Stimulated activated naive CD4-positive, alpha-beta T cell treated with Interleukin-2 at 50 U/mL for 16 hours (primary cell): ENCODE data around the gene TBC1D24.
A peak's percentile ranks its signal among the peaks of the same experiment; 100 is the strongest.

Source experiments
- DNase-seq: peaks from one replicate; lab custom pipeline; 2025; lab: John Stamatoyannopoulos, UW

The TBC1D24 gene

DNA sequence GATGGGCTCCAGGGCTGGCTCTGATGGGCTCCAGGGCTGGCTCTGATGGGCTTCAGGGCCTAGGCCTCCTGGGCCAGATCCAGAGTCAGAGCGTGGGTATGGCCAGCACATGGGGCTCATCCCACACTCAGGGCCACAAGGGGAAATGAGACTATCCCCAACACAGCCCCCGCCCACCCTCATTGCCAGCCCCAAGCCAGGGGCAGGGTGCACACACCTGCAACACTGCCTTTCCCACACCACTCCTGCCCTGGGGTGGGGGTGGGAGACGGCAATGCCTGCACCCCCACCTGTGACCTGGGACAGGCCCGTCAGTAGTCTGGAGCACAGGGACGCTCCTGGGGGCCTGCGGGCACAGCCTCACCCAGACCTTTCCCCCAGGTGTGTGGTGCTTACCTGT lies 24.5 kb downstream of the TBC1D24 start:
- no peak for DNase-seq

DNA sequence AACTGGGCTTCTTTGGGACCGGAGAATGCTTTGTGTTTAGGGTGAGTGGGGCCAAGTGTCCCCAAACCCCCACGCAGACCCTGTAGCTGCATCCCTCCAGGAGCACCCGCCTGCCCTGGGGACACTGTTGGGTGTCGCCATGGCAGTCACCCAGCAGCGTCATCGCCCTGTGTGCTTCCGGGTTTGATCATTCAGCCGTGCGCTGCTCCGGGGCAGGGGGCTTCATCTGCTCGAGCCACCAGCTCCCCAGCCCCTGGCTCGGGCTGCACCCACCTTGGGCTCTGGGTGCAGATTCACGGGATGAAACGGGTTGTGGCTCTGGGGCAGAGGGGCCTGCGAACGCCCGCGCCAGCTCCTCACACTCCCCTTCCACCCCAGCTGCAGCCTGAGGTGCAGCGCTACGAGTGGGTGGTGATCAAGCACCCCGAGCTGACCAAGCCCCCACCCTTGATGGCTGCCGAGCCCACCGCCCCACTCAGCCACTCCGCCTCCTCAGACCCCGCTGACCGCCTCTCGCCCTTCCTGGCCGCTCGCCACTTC lies 25.0 kb downstream of the TBC1D24 start:
- DNase-seq, result no peak

DNA sequence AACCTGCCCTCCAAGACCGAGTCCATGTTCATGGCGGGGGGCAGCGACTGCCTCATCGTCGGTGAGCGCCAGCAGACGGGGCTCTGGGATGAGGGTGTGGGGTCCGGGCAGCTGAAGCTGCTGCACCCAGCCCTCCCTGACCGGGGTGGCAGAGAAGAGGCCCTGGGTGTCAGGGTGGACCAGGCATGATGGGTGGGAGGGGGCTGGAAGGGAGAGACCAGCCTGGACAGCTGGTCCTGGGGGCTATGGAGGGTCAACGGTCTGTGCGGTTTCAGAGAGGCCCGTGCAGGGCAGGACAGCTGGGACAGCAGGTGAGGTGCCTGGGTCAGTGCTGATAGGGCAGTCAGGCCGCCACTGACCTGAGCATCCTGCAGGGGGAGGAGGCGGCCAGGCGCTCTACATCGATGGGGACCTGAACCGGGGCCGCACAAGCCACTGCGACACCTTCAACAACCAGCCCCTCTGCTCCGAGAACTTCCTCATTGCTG lies 25.5 kb downstream of the TBC1D24 start:
- DNase-seq, result no peak

DNA sequence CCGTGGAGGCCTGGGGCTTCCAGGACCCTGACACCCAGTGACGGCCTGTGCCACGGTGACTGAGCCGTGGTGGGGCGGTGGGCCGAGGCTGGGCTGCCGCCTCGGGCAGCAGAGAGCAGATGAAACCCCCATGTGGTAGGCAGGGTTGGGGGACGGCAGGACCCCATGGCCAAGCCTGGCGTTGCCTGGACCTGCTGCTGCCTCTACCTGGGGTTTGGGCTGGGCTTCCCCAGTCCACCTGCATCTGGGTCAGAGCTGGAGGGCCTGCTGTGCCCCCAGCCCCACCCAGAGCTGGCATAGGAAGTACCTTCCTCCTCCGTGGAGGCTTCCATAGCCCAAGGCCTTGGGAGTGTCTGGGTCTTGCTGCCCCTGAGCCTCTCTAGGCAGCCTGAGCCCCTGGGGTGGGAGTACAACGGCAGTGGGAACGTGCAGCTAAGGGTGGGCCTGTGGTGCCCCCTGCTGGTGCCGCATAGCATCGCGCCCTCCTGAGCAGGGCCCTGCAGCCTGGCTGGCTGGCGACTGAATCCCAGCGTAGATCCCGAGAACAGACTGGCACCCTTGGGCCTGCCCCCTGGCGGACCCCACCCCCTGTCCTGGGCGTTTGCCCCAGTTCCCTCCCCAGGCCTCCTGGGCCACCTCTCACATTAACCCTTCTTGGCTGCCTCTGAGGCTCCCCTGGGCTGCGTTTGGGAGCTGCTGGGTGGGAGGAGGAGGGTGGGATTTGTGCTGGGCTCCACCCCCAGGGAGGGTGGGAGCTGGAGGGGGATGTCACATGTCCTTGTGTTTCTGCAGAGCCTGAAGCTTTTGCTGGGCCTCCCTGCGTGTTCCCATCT lies 26.2 kb downstream of the TBC1D24 start:
- DNase-seq, result peak; percentile 68

DNA sequence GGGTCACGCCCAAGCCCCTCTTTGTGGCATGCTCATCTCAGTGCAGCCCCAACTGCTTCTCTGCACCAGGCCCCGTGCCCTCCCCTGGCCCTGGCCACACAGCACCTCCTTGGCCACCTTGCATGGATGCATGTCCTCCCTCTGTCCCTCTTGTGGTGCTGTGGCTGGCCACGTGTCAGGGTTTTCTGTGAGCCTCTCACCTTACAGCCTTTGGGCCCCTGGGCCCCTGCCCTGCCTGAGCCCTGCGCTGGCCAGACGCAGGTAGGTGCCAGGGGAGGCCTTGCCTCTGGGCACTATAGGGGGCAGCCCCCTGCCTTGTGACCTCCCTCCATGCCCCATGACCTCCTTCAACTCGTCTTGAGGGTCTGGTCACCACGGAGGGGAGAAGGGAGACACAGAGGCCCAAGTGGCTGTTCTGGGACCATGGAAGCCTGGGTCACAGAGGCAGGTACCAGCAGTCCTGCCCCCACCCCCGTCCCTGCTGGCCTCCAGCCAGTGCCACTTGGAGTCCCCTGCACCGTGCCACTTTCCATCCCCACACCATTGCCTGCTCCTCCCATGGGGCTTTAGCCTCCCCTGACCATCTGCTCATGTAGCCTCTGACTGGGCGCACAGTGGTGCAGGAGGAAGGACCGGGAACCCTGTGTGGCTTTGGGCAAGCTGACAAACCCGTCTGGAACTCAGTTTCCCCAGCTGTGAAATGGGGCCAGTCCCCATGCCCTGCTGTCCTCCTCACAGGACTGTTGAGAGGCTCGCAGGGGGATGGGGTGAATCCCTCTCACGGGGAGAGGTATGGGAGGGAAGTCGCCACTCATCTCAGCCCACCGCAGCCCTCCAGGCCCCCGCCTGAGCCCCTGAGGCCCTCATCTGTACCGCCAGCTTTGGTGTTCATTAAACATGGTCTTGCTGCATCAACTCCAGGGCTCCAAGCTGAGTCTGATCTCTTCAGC lies 27.3 kb downstream of the TBC1D24 start:
- DNase-seq, result no peak

DNA sequence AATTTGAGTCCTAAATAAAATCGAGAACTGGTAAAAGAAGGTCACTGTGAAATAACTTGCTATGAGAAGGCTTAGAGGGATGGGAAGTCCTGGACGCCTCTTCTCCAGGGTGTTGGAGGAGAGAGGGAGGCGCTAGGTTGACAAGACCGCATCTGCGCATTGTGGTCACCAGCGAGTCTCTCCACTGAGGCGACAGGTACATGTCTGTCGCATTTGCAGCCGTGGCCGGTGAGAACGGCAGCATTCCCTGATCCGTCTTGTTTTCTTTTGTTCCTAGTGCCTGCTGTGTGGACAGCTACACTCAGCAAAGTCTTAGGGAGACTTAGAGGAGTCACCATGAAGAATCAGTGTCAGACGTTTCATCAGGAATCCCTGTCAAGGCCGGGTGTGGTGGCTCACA lies 30.8 kb downstream of the TBC1D24 start:
- DNase-seq, result no peak

DNA sequence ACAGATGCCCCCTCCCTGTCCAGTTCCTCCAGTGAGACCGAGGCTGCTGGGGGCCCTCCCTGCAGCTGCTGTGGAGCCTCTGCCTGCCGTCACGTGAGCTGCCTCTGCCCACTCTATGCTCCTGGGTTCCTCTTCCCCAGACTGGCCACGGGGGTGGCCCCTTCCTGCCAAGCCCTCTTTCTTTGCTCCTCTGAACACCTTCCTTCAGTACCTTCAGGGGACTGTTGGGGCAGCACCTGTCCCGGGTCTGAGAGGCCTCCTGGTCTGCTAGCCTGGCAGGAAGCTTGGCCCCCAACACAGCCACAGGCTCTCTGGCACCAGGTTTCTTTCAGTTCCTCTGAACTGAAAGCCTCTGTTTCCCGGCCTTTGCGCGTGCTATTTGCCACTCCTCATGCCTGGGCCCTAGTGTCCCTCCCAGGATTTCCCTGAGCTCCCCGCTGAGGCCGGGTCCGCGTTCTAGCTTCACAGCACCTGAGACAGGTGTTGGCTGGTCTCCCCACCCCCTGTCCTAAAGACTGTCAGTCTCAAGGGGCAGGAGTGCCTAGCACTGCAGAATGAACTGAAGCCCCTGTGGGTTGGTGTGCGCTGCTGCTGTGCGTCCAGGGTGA lies 32.2 kb downstream of the TBC1D24 start:
- DNase-seq, result no peak

DNA sequence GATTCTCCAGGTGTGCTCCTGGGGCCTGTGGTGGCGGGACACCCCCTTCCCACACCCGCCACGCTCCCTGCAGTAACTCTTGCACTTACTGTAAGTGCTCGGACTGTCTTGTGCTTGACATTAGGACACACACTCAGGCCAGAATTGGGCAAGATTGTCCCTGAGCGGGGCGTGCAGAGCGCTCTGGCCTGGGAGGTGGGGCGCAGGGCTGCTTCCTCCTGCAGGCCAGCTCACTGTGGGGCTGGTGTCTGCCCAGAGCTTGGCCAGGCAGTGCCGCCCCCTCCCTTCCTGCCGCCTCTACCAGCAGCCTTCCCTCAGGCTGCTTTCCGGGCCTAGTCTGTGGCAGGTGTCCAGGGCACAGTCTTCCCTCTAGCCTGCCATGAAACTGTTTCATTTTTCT lies 32.7 kb downstream of the TBC1D24 start:
- no peak for DNase-seq

DNA sequence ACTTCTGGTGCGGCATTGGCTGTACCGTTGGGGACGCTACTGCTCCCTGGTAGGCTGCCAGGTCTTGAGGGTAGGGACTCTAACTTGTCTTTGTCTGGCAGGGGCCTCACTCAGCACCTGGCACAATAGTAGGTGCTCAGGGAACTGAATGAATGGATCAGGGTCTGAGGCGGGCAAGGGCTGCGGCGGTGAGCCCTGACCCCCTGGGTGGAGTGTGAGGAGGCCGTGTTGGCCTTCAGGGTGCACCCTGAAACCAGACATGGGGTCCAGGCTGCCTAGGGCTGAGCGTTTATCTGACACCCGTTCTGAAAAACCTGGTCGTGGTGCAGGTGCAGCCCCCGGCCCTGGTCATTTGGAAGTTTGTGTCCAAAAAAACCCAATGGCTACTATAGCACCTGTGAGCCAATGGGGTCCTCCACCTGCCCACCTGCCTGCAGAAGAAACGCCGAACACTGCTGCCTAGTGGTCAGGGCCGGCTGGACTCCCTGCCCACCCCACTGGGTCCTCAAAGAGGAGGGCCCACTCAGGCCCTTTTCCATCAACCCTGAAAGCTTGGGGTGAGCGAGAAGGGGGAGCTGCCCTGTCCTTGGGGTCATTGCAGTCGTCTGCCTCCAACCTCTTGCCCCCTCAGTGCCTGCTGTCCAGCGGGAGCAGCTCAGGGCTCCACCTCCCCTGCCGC lies 33.9 kb downstream of the TBC1D24 start:
- DNase-seq, result no peak

DNA sequence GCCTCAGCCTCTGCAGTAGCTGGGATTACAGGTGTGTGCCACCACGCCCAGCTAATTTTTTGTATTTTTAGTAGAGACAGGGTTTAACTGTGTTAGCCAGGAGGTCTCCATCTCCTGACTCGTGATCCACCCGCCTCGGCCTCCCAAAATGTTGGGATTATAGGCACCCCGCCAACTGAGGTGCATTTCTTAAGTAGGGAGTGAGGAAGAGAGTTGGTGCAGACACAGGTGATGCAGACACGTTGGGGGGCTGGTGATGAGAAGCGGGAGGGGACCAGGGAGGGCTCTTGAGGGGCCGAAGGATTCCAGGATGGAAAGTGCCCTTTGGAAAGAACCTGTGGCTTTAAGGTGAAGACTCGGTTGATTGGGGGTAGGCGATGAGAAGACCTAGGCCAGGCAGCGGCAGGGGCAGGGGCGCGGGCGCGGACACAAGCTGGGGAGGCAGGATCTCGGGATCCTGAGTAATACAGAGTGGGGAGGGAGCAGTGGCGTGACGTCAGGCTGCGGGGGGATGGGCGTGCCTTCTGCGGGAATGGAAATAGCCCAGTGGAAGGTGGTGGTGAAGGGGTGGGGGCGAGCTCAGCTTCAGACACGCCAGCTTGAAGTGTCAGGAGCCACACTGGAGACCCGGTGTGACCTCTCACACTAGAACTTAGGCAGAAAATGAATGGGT lies 36.3 kb downstream of the TBC1D24 start:
- no peak for DNase-seq

DNA sequence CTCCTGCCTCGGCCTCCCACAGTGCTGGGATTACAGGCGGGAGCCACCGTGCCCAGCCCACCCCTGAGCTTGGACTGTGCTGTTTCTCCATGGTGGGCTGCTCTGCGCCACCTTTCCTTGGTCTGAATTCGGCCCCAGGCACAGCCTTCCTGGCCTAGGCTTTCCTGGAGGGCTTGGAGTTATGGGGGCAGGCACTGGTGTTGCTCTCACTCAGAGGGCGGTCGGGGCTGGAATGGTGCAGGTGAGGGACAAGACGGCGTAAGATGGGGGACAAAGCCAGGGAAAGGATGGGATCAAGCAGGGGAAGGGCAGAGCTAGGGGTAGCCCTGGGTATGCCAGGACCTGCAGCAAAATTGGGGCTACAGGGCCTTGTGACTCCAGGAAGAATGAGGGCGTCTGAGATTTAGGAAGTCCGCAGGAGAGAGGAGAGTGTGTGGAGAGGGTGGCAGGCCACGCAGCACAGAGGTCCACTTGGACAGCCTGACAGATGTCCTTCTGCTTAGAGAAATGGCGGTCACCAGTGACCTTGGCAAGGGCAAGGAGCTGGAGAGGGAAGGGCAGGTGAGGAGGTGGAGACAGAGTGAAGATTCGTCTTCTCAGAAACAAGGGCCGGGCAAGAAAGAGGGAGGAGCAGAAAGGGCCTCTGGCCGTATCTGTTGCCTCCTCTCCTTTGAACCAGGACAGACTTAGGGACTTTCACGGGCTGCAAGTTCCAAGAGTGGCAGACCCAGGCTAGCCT lies 37.2 kb downstream of the TBC1D24 start:
- DNase-seq, result no peak

DNA sequence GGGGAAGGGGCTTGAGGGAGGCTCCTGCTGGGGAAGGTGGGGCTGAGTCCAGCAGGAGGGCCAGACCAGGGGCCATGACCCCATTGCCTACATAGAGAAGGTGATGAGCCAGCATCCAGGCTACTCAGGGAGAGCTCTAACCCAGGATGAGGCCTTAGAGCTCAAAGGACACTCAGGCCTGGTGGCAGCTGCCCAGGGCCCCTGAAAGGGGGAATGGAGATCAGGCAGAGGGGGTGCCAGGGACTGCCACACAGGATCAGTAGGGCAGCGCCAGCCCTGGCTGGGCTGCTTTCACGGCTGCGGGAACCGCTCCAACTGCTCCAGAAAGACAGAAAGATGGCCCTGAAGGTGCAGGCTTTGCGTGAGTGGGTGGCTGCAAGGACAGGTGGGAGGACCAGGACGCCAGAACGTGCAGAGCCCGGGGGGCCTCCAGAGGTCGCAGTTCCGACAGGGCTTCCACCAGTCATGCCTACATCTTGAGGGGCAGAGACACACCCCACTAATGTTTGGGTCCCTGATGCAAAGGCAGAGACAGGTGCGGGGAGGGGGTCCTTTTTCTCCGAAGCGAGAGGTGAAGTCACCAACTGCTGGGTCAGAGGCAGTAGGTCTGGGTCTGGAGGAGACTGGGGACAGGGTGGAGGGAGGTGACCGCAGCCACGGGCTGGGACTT lies 37.9 kb downstream of the TBC1D24 start:
- DNase-seq, result no peak

DNA sequence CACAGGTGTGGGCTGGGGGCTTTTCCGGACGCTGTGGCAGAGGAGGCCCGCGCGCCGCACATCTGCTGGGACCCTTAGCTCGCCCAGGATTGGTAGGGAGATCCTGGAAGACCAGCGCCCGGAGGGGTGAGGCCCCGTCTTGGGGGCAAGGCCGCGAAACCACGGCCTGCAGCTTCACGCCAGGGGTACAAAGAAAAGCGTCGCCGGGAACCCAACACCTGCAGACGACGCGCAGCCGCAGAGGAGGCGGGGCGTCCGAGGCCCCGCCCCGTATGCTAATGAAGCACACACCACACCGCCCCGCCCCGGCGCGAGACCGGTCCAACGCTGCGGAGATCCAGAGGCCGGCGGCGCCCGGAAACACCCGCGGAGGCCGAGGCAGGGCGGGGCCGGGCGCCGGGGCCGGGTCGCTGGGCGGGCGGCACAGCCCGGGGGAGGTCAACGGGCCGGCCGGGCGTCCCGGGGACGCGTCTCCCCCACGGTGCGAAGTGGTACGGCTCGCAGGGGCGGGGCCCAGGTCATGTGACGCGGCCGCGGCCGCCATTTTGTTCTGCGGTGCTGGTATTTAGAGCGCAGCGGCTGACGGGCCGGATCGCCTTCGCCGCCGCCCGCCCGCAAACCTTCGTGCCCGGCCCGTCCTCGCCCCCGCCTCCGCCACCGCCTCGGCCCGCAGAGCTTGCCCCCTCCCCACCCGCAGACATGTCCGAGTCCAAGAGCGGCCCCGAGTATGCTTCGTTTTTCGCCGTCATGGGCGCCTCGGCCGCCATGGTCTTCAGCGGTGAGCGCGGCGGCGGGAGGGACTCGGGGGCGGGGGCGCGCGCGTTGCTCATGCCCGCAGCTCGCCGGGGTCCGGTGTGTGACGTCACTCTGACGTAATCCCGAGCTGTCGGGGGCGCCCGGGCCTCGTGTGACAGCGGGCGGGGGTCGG lies 38.7 kb downstream of the TBC1D24 start, which contains the start of gene ATP6V0C:
ATP6V0C (plus strand) TSS at position 548 of the 928 bp plus-strand sequence; CDS start at position 700, 152 bp downstream.
- peak; percentile 86 for DNase-seq

DNA sequence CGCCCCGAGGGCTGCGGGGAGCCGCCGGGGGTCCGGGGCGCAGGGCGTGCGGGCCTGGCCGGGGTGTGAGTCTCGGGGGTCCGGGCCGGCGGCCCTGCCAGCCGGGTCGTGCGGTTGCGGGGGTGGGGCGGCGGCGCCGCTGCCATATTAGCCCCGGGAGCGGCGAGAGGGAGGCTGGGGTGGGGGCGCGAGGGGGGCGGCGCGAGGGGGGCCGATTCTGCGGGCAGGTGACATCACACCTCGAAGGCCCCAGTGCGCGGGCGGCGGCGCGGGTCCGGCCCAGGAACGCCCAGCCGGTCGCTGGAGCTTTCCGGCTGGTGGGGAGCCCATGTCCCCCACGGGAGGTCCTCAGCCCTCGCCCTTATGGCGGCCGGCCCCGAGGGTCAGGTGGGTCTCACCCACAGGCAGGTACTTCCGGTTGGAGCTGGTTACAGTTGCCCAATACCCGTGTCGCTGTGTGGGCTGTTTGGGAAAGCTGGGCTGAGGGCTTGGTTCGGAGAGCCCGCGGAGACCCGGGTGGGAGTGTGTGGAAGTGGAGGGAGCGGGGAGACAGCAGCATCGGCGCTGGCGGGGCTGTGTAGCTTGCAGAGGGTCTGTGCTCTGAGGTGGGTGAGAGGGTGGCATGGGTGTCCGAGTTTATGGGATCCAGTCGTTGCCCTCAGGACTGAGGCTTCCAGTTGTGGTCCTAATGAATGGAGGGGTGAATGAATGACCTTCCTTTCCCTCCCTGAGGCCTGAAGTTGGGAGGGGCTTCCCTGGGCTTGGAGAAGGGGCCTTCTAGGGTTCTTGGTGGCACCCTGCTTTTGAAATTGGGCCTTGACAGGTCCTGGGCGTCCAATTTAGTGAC lies 39.6 kb downstream of the TBC1D24 start:
- DNase-seq, result peak; percentile 30

DNA sequence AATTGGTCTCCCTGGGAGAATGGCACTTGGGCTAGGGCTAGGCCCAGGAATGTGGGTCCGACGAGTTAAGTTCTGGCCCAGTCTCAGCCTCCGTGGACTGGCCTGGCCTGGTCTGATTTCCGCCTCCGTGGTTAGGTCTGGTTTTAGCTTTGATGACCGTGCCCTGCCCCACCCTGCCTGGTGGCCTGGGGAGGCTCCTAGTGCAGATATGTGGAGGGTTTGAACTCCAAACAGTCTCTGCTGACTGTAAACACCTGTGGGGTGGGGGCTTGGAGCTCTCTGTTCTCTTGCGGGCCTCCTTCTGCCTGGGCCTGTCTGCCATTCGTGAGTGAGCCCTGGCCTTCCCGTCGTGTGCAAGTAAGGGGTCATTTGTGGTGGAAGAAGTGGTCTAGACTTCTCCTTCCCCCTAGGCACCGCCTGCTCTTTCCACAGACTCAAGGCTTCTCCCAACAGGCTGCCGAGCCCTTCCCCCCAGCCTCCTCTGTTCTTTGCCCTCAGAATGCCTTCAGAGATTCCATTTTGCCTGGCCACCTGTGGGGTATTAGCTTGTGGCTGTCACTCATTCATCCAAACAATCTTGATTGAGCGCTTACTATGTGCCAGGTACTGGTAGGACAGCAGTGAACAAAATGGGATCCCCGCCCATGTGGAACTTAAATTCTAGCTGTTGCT lies 40.4 kb downstream of the TBC1D24 start:
- DNase-seq, result no peak

DNA sequence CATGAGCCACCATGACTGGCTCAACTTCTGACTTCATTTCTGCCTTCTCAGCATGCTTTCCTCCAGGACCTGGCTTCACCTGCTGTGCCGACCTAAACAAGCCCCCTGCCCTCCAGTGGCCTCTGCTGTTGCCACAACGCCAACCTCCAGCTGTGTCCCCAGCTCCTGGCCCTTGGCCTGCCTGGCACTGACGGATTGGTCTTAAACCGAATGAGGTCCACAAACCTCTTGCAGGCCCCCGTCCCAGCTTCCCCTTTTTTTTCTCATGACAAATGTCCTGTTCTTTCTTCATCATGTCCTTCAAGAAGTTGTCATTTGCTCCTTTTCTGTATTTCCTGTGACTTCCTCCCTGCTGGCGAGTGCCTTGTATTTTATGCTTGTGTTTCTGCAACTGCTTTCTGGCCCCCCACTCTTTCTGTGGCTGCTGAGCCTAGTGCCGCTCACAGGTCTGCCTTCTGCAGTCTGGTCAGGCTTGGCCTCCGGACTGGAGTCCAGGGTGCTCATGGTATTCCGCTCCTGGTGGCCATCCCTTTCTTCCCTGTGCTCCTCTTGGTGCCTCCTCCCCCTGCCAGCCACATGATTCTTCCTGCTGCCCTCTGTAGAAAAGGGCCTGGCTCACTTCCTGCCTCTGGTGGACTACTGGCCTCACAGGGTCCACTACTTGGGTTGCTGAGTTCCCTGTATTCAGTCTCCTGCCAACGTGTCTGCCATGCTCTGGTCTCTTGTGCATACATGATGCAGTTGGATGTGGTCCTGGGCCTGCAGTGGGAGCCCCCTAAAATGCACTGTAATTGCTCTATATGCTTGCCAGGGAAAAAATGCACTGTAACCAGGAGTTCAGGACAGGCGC lies 41.7 kb downstream of the TBC1D24 start:
- DNase-seq, result no peak
